GM12878 (cell line): ENCODE results near the gene SLC35A4. TPM values are rescaled to one million over a fixed set of nuclear protein-coding genes. Genes with fewer than 3 reads are reported as not detected.

ENCODE experiments used
- ATAC-seq: fragments of 200-7000 bp; cut with Tn5 transposase; 3 replicates; pipeline ENCODE4 v1.9.1; 2020; ENCODE audit warnings: mild to moderate bottlenecking, moderate library complexity
- BruUV-seq: library from RNA; stranded (reverse); fragments of 400-500 nt; replicated peaks from 2 replicates; lab custom pipeline; 2021; lab: Mats Ljungman, UMichigan
- CTCF ChIA-PET: fragments of 300-600 bp; sonication (Branson Sonifier 250); formaldehyde crosslinking; extraction: SDS; loops from one replicate; lab custom pipeline; 2021; ENCODE audit warnings: inconsistent platforms; lab: Yijun Ruan, JAX
- POLR2A ChIA-PET: fragments of 350-600 bp; formaldehyde crosslinking; extraction: SDS; loops from one replicate; lab custom pipeline; 2021; ENCODE audit warnings: inconsistent platforms; lab: Charles Lee
- RAD21 ChIA-PET: fragments of 300-600 bp; sonication (Branson Sonifier 250); formaldehyde crosslinking; loops from one replicate; lab custom pipeline; 2023; ENCODE audit warnings: antibody characterized with exemption; ENCODE audit not compliant: unreplicated experiment; lab: Charles Lee
- SMC1A ChIA-PET: fragments of 300-600 bp; sonication (Branson Sonifier 250); formaldehyde crosslinking; loops from one replicate; lab custom pipeline; 2023; ENCODE audit not compliant: unreplicated experiment, uncharacterized antibody; lab: Charles Lee
- DNase-seq: peaks from one replicate; pipeline ENCODE4 v3.0.0-alpha.2; 2011; ENCODE audit warnings: low read depth, low spot score
- FAIRE-seq: peaks from 3 replicates; lab custom pipeline; 2011; peaks lifted over from hg19 to GRCh38; lab: Jason Lieb, UNC
- H2AFZ ChIP-seq: 2 replicates; pipeline ENCODE4 v1.6.0; 2011; ENCODE audit warnings: low read depth, low read length, control low read depth; ENCODE audit not compliant: control insufficient read depth
- H3K27ac ChIP-seq: 2 replicates; pipeline ENCODE4 v1.5.1; 2011; ENCODE audit warnings: control low read depth; ENCODE audit not compliant: control insufficient read depth, insufficient read depth
- H3K27me3 ChIP-seq, 2 experiments: replicated peaks in 1 of 2; 2 replicates each; pipeline versions ENCODE4 v1.6.0 to v1.6.1; 2011; ENCODE audit warnings: low read length in 1 of 2; ENCODE audit not compliant: control insufficient read depth in 2 of 2, insufficient read depth in 2 of 2
- H3K36me3 ChIP-seq, 2 experiments: 2 replicates each; pipeline ENCODE4 v1.5.1; 2011; ENCODE audit warnings: low read length in 1 of 2; ENCODE audit not compliant: control insufficient read depth in 2 of 2, insufficient read depth in 2 of 2
- H3K4me1 ChIP-seq: 2 replicates; pipeline ENCODE4 v1.6.1; 2011; ENCODE audit warnings: mild to moderate bottlenecking, low read length, moderate library complexity, mixed read lengths; ENCODE audit not compliant: control insufficient read depth, insufficient read depth
- H3K4me2 ChIP-seq: 2 replicates; pipeline ENCODE4 v1.6.0; 2011; ENCODE audit warnings: control low read depth; ENCODE audit not compliant: control insufficient read depth, insufficient read depth
- H3K4me3 ChIP-seq: fragments of 200-600 bp; sonication (generic); 2 replicates; pipeline ENCODE4 v1.5.1; 2016
- H3K79me2 ChIP-seq: 2 replicates; pipeline ENCODE4 v1.6.0; 2011; ENCODE audit warnings: low read length; ENCODE audit not compliant: control insufficient read depth, insufficient read depth
- H3K9ac ChIP-seq: 2 replicates; pipeline ENCODE4 v1.8.0; 2011; ENCODE audit warnings: low read length, control low read depth, mixed read lengths; ENCODE audit not compliant: control insufficient read depth, insufficient read depth
- H3K9me3 ChIP-seq: replicated peaks from 3 replicates; pipeline ENCODE4 v1.5.1; 2011; ENCODE audit warnings: mild to moderate bottlenecking, low read length; ENCODE audit not compliant: control insufficient read depth, insufficient read depth
- H4K20me1 ChIP-seq: 2 replicates; pipeline ENCODE4 v1.6.0; 2011; ENCODE audit not compliant: control insufficient read depth, insufficient read depth
- FOS ChIP-seq: IDR thresholded peaks from 3 replicates; pipeline ENCODE4 v1.6.1; 2011; ENCODE audit warnings: borderline replicate concordance; ENCODE audit not compliant: insufficient read length; ENCODE audit errors: extremely low read depth
- GABPA ChIP-seq: IDR thresholded peaks from 2 replicates; pipeline ENCODE4 v1.6.1; 2014; ENCODE audit warnings: antibody characterized with exemption, low read depth, mild to moderate bottlenecking, inconsistent platforms
- KLF5 ChIP-seq: fragments of 450-650 bp; IDR thresholded peaks from 2 replicates; pipeline ENCODE4 v1.6.1; 2014; ENCODE audit warnings: mild to moderate bottlenecking; ENCODE audit not compliant: partially characterized antibody
- SMARCA5 ChIP-seq: fragments of 450-650 bp; IDR thresholded peaks from 2 replicates; pipeline ENCODE4 v1.6.1; 2017; ENCODE audit warnings: mild to moderate bottlenecking
- SPI1 ChIP-seq: IDR thresholded peaks from 2 replicates; pipeline ENCODE4 v1.6.1; 2011; ENCODE audit warnings: low read depth, mild to moderate bottlenecking, low read length, moderate library complexity, borderline replicate concordance; ENCODE audit not compliant: insufficient read depth
- TAF1 ChIP-seq: IDR thresholded peaks from 2 replicates; pipeline ENCODE4 v1.6.1; 2011; ENCODE audit warnings: mild to moderate bottlenecking, low read depth, low read length, borderline replicate concordance
- WGBS: methylation state at CpG from one replicate; pipeline ENCODE4 v1.1.6; 2016; ENCODE audit warnings: low lambda C conversion rate; ENCODE audit not compliant: insufficient replicate concordance, insufficient coverage; ENCODE audit errors: missing lambda C conversion rate; 5-methylcytosine and 5-hydroxymethylcytosine counted together
- in situ Hi-C: fragments of 300-500 bp; cut with MboI; formaldehyde crosslinking; loops from 9 replicates; pipeline ENCODE4 v1.14.3; 2018; ENCODE audit warnings: mixed read lengths
- intact Hi-C: fragments of 100-400 bp; cut with micrococcal nuclease; formaldehyde crosslinking; loops from one replicate; pipeline ENCODE4 v1.14.2; 2022; ENCODE audit not compliant: unreplicated experiment
- polyA plus RNA-seq, 11 experiments: library from polyadenylated mRNA; depleted of rRNA in 4 of 11; unstranded in 6 of 11; stranded (reverse) in 5 of 11; fragments of >200 nt; fragmentation: Nextera tagmentation in 4 of 11; fragmentation: Illumina TruSeq in 1 of 11; extraction: Ambion mirVana in 4 of 11; extraction: Trizol in 1 of 11; gene quantifications; 1 replicate in 1 of 11; 2 replicates in 10 of 11; pipeline versions ENCODE4 v1.2.1 to v1.2.3, GENCODE V29; 2011 to 2016; ENCODE audit warnings: inconsistent platforms in 2 of 11, missing spikeins in 2 of 11, low read depth in 1 of 11
- total RNA-seq, 4 experiments: library from RNA; depleted of rRNA in 3 of 4; stranded (reverse); fragments of >200 nt in 3 of 4; fragmentation: Illumina TruSeq in 1 of 4; extraction: Trizol in 1 of 4; gene quantifications; 2 replicates each; pipeline versions ENCODE4 v1.2.1 to v1.2.3, GENCODE V29; 2013 to 2021

SLC35A4 gene
- total and polyA plus RNA-seq, 10 of the 15 experiments (the other 5 are each of a cell fraction or from before 2014, with no cell fraction given): 23.8 to 167 (median 114) TPM

- no peaks in the 10 kb centered on the region for H3K27me3 ChIP-seq
- DNase-seq (no peak), FAIRE-seq (no peak), ATAC-seq (no peak)
- H3K4me2 ChIP-seq: no peak overlapping the region
- intact Hi-C loops: no loop called here
- POLR2A ChIA-PET: no interaction called here
- in situ Hi-C loops: no loop called here
- H3K9ac ChIP-seq: no peak overlapping the region
- no peaks in the 10 kb centered on the region for H3K9me3 ChIP-seq
- TF ChIP-seq SPI1 (peak; percentile 48; the same call in 1 of the 2 replicates), GABPA (no peak)
- no peak overlapping the region for H3K4me3 ChIP-seq
- H4K20me1 ChIP-seq: no peaks in the 10 kb centered on the region
- H3K27ac ChIP-seq: no peak overlapping the region
- no peak overlapping the region for H2AFZ ChIP-seq
- RAD21 ChIA-PET: no interaction called here
- SMC1A ChIA-PET: no interaction called here
- H3K36me3 ChIP-seq: peaks cover 9 to 10% of the 10 kb centered on the region in 2 experiments
- 29% methylated on average over 2 of the region's 2 CpGs for WGBS
- no peaks in the 10 kb centered on the region for H3K79me2 ChIP-seq
- H3K4me1 ChIP-seq: peaks cover 4% of the 10 kb centered on the region; the same call in 1 of the 2 replicates
- BruUV-seq: no TSS peak
- CTCF ChIA-PET: no interaction called here
These were observed 40.6 kb upstream of the SLC35A4 start for GRCh38 chr5:140524003-140524402.

GRCh38 chr5:140540227-140540626, 24.4 kb upstream of the SLC35A4 start:
- no TSS peak for BruUV-seq
- Histone ChIP-seq H3K9me3 (no peaks in the 10 kb centered on the region), H3K27me3 (no peaks in the 10 kb centered on the region), H4K20me1 (no peaks in the 10 kb centered on the region), H3K27ac (no peak overlapping the region), H3K4me1 (no peaks in the 10 kb centered on the region; the same call in 1 of the 2 replicates), H2AFZ (no peak overlapping the region), H3K9ac (no peak overlapping the region), H3K4me3 (no peak overlapping the region), H3K79me2 (no peaks in the 10 kb centered on the region), H3K4me2 (no peak overlapping the region), H3K36me3 (peaks cover 5 to 35% of the 10 kb centered on the region in 2 experiments)
- no peak for ATAC-seq
- FAIRE-seq: no peak
- WGBS: 100% methylated on average over 1 of the region's 1 CpG
- SMC1A ChIA-PET: interaction anchor here (1.0 to 1.1 kb wide), 2 partner anchors 13 to 82 kb away, joined by 4 to 5 read pairs; no protein-coding TSS in a partner anchor
- TF ChIP-seq SMARCA5 (no peak), TAF1 (no peak), FOS (no peak), KLF5 (no peak)
- in situ Hi-C loops (no loop called here), intact Hi-C loops (no loop called here)
- CTCF ChIA-PET: interaction anchor here (0.6 to 1.0 kb wide), 3 partner anchors 10 to 100 kb away, joined by 3 read pairs; partner anchors contain the start of gene TMCO6
- RAD21 ChIA-PET: no interaction called here
- DNase-seq: no peak
- POLR2A ChIA-PET: no interaction called here
